HG03457 (cell line): Measurements from ENCODE around the gene PARD3.
A peak's percentile ranks its signal among the peaks of the same experiment; 100 is the strongest.

Experiments used
- ATAC-seq: cut with Tn5 transposase; IDR thresholded peaks from one replicate; pipeline ENCODE4 v1.9.1; 2021; ENCODE audit warnings: moderate number of reproducible peaks; ENCODE audit not compliant: unreplicated experiment

The PARD3 gene

DNA sequence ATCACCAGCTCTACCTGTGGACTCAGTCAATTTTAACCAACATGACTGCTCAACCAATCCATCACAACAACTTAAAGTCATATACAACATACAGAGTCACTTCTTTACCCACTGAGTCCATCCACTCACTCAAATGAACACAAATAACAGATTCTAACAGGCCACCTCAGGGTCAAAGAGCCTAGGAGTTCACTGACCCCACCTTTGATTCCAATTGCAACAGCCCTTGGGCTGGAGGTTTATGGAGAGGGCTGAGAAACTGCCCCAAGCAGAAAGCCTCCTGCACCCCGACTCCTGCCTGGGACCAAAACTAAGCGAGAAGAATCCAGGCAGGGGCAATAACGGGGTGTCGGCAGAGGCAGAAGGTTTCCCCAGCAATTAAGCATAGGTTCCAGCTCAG, 263.8 kb downstream of the PARD3 start:
- ATAC-seq = no peak

DNA sequence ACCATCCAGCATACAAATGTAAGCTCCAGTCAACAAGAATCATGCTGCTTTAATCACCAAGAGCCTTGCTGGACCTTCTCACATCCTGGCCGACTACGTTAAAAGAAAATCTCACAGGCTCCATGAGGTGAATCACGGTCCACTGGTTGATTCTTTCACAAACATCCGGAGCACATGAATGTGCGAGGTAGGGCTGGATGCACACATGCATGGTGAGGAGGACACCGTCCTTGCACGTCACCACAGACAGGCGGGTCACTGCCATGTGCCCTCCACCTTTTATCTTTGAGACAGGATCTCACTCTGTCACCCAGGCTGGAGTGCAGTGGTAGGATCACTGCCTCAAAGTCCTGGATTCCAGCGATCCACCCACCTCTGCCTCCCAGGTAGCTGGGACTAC, 265.1 kb downstream of the PARD3 start:
- no peak for ATAC-seq

DNA sequence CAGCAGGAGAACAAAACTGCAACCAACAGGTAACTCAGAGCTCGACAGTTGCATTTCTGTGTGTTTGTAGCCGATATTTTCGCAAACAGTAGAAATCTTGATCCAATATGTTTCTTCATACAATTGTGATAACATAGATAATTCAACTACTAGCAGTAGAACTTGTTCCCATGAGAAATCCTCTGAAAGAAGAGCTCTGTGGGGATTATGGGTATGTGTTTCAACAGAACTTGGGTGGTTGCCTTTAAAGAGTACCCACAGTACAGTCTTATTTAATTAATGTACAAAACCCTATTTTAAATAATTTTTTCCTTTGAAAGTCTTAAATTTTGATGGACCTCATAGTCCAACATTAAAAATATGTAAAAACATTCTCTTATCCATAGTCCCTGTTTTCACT, 266.1 kb downstream of the PARD3 start:
- ATAC-seq = no peak

DNA sequence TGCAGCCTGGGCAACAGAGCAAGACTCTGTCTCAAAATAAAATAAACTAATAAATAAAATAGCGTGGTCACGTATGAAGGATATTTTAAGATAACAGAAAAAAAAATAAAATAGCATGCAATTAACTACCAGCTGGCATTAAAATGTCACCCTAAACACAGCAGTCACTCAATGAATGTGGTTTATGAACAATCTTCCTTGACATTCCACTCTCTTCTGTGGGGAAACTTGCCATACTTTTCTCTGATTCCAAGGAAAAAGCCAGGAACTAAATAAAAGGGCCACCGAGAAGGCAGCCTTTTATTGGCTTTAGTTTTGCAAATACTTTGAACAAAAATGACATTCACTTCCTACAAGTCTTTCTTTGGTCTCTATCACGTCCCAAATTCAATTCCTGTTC, 266.6 kb downstream of the PARD3 start:
- ATAC-seq = no peak

GRCh38 chr10:34547695-34548094, 267.4 kb downstream of the PARD3 start:
- ATAC-seq = no peak

GRCh38 chr10:34547291-34547690, 267.8 kb downstream of the PARD3 start:
- no peak for ATAC-seq

DNA sequence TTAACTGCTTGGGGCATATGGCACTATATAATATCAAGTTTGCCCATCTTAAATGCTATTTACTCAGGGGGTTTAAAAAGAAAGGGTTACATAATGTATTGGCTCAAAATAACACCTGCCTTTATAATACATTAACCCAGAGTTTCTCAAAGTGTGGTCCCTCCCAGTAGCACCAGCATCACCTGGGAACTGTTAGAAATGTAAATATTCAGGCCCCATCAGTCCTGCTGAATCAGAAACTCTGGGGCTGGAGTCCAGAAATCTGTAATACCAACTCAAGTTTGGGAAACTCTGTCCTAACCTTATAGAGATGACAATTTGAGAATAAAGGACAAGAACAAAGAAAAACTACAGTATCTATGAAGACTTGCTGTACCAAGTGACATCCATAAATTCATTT, 270.7 kb downstream of the PARD3 start:
- ATAC-seq = no peak

GRCh38 chr10:34543716-34544115, 271.4 kb downstream of the PARD3 start:
- no peak for ATAC-seq

- ATAC-seq = no peak
Measured at GRCh38 chr10:34540492-34540891, 274.6 kb downstream of the PARD3 start.

DNA sequence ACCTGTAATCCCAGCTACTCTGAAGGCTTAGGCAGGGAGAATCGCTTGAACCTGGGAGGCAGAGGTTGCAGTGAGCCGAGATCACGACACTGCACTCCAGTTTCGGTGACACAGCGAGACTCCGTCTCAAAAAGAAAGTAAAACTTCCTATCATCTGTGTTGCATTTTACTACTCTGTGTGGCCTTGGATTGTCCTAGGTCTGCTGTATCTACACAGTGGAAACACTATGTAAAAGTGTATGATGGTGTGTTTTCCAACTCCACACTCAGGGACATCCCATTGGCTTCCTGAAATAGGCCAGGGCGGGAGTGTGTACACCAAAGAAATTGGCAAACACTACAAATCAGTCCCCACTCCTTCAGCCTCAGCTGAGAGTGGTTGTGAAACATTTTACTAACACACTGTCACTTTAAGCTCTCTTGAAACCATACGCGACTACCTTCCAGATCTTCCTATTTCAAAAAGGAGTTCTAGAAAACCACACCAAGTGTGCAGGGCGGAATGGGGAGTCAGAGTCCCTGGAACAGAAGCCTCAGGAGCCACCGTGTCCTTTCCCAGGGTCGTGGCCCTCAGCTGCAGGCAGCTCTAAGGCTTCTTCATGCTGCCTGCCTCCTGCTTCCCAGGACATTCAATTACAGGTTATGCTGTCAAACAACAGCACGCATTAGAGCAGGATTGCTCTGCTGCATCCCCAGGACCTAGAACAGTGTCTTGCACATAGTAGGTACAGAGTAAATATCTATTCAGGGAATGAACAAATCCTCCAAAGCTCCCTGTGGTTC, 275.4 kb downstream of the PARD3 start:
- no peak for ATAC-seq

GRCh38 chr10:34538281-34538829, 276.7 kb downstream of the PARD3 start:
- peak; percentile 39 for ATAC-seq

GRCh38 chr10:34537629-34538231, 277.4 kb downstream of the PARD3 start:
- peak; percentile 78 for ATAC-seq

DNA sequence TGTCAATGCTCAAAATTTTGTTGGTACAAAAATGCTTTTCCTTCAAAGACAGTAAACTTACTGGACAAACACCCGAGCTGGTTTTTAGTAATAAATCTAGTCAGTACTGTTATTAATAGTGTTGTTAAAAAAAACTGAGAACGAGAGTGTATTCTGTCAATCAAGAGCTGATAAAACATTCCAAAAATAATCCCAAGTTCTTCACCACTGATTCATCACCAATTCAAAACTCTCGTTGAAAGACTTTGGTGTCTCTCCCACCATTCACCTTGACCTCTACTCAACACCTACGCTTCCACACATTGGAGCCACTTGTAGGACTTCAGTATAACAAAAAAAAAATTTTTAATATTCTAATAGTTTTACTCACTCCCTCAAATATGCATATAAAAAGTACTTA, 279.2 kb downstream of the PARD3 start:
- ATAC-seq = no peak

DNA sequence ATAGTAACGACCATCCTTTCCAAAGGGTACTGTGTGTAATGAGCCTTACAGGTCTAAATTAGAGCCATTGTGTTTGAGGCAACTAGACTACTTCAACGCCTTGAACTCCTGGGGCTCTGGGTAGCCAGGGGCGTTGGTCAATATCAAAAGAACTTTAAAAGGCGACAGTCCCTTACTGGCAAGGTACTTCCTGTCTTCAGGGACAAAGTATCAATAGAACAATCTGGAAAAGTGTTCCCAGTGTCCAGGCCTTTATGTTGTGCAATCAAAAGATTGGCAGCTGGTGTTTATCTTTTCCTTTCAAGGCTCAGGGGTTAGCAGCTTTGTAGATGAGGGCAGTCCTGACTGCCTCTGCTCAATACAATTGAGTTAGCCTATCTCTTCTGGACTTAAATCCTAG, 284.3 kb downstream of the PARD3 start:
- ATAC-seq = no peak

GRCh38 chr10:34528320-34528719, 286.8 kb downstream of the PARD3 start:
- peak; percentile 43 for ATAC-seq

GRCh38 chr10:34526758-34527730, 288.1 kb downstream of the PARD3 start:
- ATAC-seq = no peak

DNA sequence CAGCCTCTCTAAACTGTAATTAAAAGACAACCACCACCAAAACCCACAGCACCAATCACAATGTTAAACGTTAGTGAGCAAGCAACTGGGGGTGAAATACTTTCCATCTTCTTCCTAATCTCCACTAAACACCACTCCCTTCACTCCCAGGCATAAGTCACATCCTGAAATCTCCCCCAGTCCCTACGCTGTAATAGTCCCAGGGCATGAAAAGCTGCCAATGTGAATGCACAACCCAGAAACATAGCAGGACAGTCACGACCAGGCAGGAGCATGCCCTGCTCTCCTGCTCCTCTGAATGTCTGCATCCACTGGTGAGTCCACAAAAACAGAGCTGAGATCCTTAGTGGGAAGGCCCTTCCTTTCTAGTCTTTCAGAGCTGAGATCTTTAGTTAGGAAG, 288.9 kb downstream of the PARD3 start:
- no peak for ATAC-seq

DNA sequence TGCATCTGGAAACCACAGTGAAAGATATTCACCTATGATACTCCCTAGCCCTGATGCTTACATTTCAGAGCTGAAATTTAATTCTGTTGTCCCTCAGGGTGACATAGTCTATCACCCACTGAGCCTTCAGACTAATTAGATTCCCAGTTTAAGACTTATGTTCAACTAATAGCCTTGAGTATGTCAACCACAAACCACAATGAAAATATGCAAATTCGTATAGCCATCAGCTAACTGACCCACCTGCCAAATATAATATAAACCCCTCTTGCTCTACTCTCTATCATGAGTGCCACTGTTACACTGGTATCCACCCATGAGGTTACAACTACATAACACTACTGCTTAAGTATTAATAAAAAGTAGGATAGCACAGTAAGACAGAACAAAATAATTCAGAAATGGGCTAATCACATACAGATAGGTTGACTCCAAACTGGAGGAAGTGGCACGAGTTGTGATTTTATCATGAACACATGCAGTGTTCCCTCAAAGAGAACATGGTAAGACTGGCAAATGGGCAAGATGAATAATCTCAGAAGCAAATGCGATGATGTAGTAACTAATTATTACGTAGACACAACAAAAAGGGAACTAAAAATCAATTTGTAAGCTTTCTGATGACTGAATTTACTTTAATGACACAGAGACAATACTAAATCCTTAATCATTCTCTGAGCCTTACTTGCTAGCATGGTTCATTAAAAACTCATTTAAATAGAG, 290.6 kb downstream of the PARD3 start:
- peak; percentile 46 for ATAC-seq

DNA sequence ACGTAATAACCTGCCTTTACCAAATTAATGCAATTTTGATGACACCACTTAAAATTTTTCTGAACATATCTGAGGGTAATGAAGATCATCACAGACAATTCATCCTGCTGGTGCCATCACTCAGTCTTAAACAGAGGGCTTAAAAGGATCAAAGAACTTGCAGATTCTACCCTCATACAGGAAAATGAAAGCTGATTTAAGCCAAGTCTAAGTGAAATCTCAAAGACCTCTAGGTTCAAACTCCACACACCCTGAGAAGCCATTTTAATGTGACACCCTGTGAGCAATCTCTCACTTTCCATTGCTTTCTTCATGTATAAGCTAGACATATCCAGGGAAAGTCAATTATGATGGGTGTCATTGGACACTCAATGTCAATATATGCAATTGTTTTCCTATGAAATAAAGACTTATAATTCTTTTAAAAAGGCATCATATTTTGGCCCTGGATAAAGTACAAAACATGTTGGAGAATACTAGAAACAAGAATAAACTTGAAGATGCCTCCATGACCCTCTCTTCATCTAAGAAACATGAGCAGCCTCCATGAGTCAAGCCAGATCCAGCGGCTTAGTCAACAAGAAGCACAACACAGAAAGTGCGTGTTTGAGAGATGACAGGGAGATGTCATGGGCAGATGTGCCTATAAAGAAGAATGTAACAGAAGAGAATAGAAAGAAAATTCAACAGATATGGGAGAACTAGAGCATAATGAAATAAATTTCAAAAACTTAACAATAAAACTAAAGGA, 291.9 kb downstream of the PARD3 start:
- ATAC-seq = no peak

DNA sequence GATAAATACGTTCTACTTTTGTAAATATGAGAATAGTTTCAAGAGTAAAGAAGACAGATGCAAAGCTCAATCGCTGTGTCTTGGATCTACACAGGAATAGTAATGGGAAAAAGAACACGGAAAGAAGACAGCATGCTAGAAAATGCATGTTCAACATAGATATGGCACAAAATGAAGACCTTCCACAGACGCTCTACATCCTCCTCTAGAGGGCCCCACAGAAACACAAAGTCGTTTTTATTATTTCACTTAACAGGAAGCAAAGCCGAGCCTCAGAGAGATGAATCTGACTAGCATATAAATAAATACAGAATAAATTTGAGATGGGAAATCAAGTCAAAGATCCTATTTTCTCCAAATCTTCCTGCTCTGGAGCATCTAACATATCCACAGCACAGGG, 292.6 kb downstream of the PARD3 start:
- ATAC-seq = no peak
